ENCODE results near the gene KLHL25.

- no peak for TF ChIP-seq JUND (IDR thresholded peaks at IDR 0.05; ENCODE audit: low read length)
- TF ChIP-seq YY1 (IDR thresholded peaks at IDR 0.05; ENCODE audit: low read depth, low read length): no peak
- TF ChIP-seq CTCF (IDR thresholded peaks at IDR 0.05; ENCODE audit: control extremely low read depth in 1 of 3, insufficient read depth in 1 of 3, low read depth in 1 of 3, low read length in 3 of 3): no peak
- no peak for TF ChIP-seq EZH2 (IDR thresholded peaks at IDR 0.05; ENCODE audit: low read depth, low read length, severe bottlenecking)
- no peak for TF ChIP-seq TCF12 (IDR thresholded peaks at IDR 0.05; ENCODE audit: low read depth, low read length)
- no peak for TF ChIP-seq RAD21 (IDR thresholded peaks at IDR 0.05 in 1 of 2, conservative IDR thresholded peaks at IDR 0.05 in 1 of 2; ENCODE audit: low read depth in 2 of 2, low read length in 2 of 2)
- no peak for TF ChIP-seq BACH1 (IDR thresholded peaks at IDR 0.05; ENCODE audit: low read length)
- no peak for TF ChIP-seq POLR2A (IDR thresholded peaks at IDR 0.05; ENCODE audit: control extremely low read depth in 1 of 2, low read depth in 2 of 2, low read length in 2 of 2)
- no peak for TF ChIP-seq CREB1 (IDR thresholded peaks at IDR 0.05)
- TF ChIP-seq EGR1 (IDR thresholded peaks at IDR 0.05; ENCODE audit: borderline replicate concordance, low read depth, low read length): no peak
These were observed 77.5 kb downstream of the KLHL25 start for GRCh38 chr15:85717212-85717611.
